ENCODE measurements around the gene PLA2G6.
A peak's percentile ranks its signal among the peaks of the same experiment; 100 is the strongest.
"Not testable (repeated sequence)": the region's sequence is repeated elsewhere in the genome, so short reads cannot be mapped to it uniquely, and the experiment has no call there.

PLA2G6 gene

GRCh38 chr22:38186429-38186828 lies 4.8 kb upstream of the PLA2G6 start:
- DNase-seq (ENCODE audit: low spot score): no peak
- in situ Hi-C loops (cut with MboI; ENCODE audit: low sequenced_read_pairs, unreplicated experiment): no loop called here
- TF ChIP-seq CTCF (IDR thresholded peaks at IDR 0.05; ENCODE audit: borderline replicate concordance, control extremely low read depth, extremely low read depth, insufficient read depth, missing control alignments): no peak

GRCh38 chr22:38184788-38185187 lies 3.2 kb upstream of the PLA2G6 start:
- no peak for TF ChIP-seq CTCF (IDR thresholded peaks at IDR 0.05; ENCODE audit: borderline replicate concordance, control extremely low read depth, extremely low read depth, insufficient read depth, missing control alignments)
- in situ Hi-C loops (cut with MboI; ENCODE audit: low sequenced_read_pairs, unreplicated experiment): no loop called here
- DNase-seq (ENCODE audit: low spot score): no peak

- no peak for TF ChIP-seq CTCF (IDR thresholded peaks at IDR 0.05; ENCODE audit: borderline replicate concordance, control extremely low read depth, extremely low read depth, insufficient read depth, missing control alignments)
- in situ Hi-C loops (cut with MboI; ENCODE audit: low sequenced_read_pairs, unreplicated experiment): no loop called here
- DNase-seq (ENCODE audit: low spot score): peak; percentile 50
Observed at GRCh38 chr22:38180841-38181452, 683 bp downstream of the PLA2G6 start.

GRCh38 chr22:38178605-38178937 lies 3.1 kb downstream of the PLA2G6 start:
- in situ Hi-C loops (cut with MboI; ENCODE audit: low sequenced_read_pairs, unreplicated experiment); DNase-seq (ENCODE audit: low spot score): not testable (repeated sequence)

GRCh38 chr22:38177926-38178604 lies 3.6 kb downstream of the PLA2G6 start:
- no peak for TF ChIP-seq CTCF (IDR thresholded peaks at IDR 0.05; ENCODE audit: borderline replicate concordance, control extremely low read depth, extremely low read depth, insufficient read depth, missing control alignments)
- no peak for DNase-seq (ENCODE audit: low spot score)
- in situ Hi-C loops (cut with MboI; ENCODE audit: low sequenced_read_pairs, unreplicated experiment): no loop called here

- DNase-seq (ENCODE audit: low spot score); in situ Hi-C loops (cut with MboI; ENCODE audit: low sequenced_read_pairs, unreplicated experiment): not testable (repeated sequence)
Observed at GRCh38 chr22:38177571-38177925, 4.1 kb downstream of the PLA2G6 start.

- TF ChIP-seq CTCF (IDR thresholded peaks at IDR 0.05; ENCODE audit: borderline replicate concordance, control extremely low read depth, extremely low read depth, insufficient read depth, missing control alignments): no peak
- DNase-seq (ENCODE audit: low spot score): no peak
- in situ Hi-C loops (cut with MboI; ENCODE audit: low sequenced_read_pairs, unreplicated experiment): no loop called here
Observed at GRCh38 chr22:38177044-38177443, 4.6 kb downstream of the PLA2G6 start.
